Measurements from ENCODE around the gene LY6G6D. TPM values are rescaled to one million over a fixed set of nuclear protein-coding genes. Genes with fewer than 3 reads are reported as not detected.

Gene LY6G6D
- total RNA-seq, 1 donor from 2014 or later: not detected

Small RNAs within 50 kb of the gene (microRNA-seq; reads per million reads assigned to microRNA genes)
- not detected for gene MIR4646 (ENCODE audit: unreplicated experiment)

Other genes starting within 250 kb of the LY6G6D start
- 12.1 and 13.8 TPM in 2 replicates for gene MICB, start 217.2 kb upstream of the LY6G6D start, total RNA-seq
- not detected in 2 replicates for gene MCCD1, start 186.4 kb upstream of the LY6G6D start, total RNA-seq
- gene DDX39B, start 173.3 kb upstream of the LY6G6D start, total RNA-seq: 315 and 331 TPM in 2 replicates
- gene ATP6V1G2, start 168.7 kb upstream of the LY6G6D start, total RNA-seq: 8.8 and 9.0 TPM in 2 replicates
- 28.7 and 33.2 TPM in 2 replicates for gene NFKBIL1, start 167.7 kb upstream of the LY6G6D start, total RNA-seq
- not detected in 2 replicates for gene LTA, start 143.1 kb upstream of the LY6G6D start, total RNA-seq
- not detected in 2 replicates for gene TNF, start 139.8 kb upstream of the LY6G6D start, total RNA-seq
- gene LTB, start 132.9 kb upstream of the LY6G6D start, total RNA-seq: not detected in 2 replicates
- gene LST1, start 129.1 kb upstream of the LY6G6D start, total RNA-seq: not detected in 2 replicates
- not detected in 2 replicates for gene NCR3, start 122.3 kb upstream of the LY6G6D start, total RNA-seq
- gene AIF1, start 100.1 kb upstream of the LY6G6D start, total RNA-seq: not detected in 2 replicates
- 189 and 205 TPM in 2 replicates for gene PRRC2A, start 94.6 kb upstream of the LY6G6D start, total RNA-seq
- gene BAG6, start 62.7 kb upstream of the LY6G6D start, total RNA-seq: 382 and 386 TPM in 2 replicates
- gene APOM, start 59.5 kb upstream of the LY6G6D start, total RNA-seq: 2.2 and 4.0 TPM in 2 replicates
- gene C6orf47, start 54.6 kb upstream of the LY6G6D start, total RNA-seq: 21.5 and 23.0 TPM in 2 replicates
- 17.0 and 18.7 TPM in 2 replicates for gene GPANK1, start 50.4 kb upstream of the LY6G6D start, total RNA-seq
- gene CSNK2B, start 49.3 kb upstream of the LY6G6D start, total RNA-seq: 142 and 163 TPM in 2 replicates
- 14.0 and 17.6 TPM in 2 replicates for gene LY6G5B, start 45.4 kb upstream of the LY6G6D start, total RNA-seq
- gene LY6G5C, start 34.3 kb upstream of the LY6G6D start, total RNA-seq: 3.9 and 5.0 TPM in 2 replicates
- gene ABHD16A, start 12.0 kb upstream of the LY6G6D start, total RNA-seq: 46.6 and 50.5 TPM in 2 replicates
- gene LY6G6F, start 8.5 kb upstream of the LY6G6D start, total RNA-seq: not detected in 2 replicates
- not detected in 2 replicates for gene LY6G6C, start 6.4 kb downstream of the LY6G6D start, total RNA-seq
- gene MPIG6B, start 8.0 kb downstream of the LY6G6D start, total RNA-seq: not detected in 2 replicates
- 91.4 and 96.3 TPM in 2 replicates for gene DDAH2, start 14.0 kb downstream of the LY6G6D start, total RNA-seq
- 230 and 242 TPM in 2 replicates for gene CLIC1, start 21.2 kb downstream of the LY6G6D start, total RNA-seq
- 18.4 and 20.9 TPM in 2 replicates for gene MSH5, start 24.7 kb downstream of the LY6G6D start, total RNA-seq
- gene SAPCD1, start 47.3 kb downstream of the LY6G6D start, total RNA-seq: 2.5 and 3.4 TPM in 2 replicates
- gene VWA7, start 62.0 kb downstream of the LY6G6D start, total RNA-seq: 0.50 and 0.94 TPM in 2 replicates
- gene VARS1, start 80.4 kb downstream of the LY6G6D start, total RNA-seq: 73.0 and 73.4 TPM in 2 replicates
- gene LSM2, start 91.6 kb downstream of the LY6G6D start, total RNA-seq: 50.6 and 54.3 TPM in 2 replicates
- 1.1 and 1.7 TPM in 2 replicates for gene HSPA1L, start 99.9 kb downstream of the LY6G6D start, total RNA-seq
- gene HSPA1A, start 100.2 kb downstream of the LY6G6D start, total RNA-seq: 19.7 and 24.8 TPM in 2 replicates
- gene HSPA1B, start 112.4 kb downstream of the LY6G6D start, total RNA-seq: 65.5 and 65.8 TPM in 2 replicates
- 74.8 and 83.6 TPM in 2 replicates for gene NEU1, start 147.5 kb downstream of the LY6G6D start, total RNA-seq
- gene SLC44A4, start 163.6 kb downstream of the LY6G6D start, total RNA-seq: not detected in 2 replicates
- 62.4 and 66.7 TPM in 2 replicates for gene EHMT2, start 182.3 kb downstream of the LY6G6D start, total RNA-seq
- gene ZBTB12, start 186.7 kb downstream of the LY6G6D start, total RNA-seq: 8.3 and 8.8 TPM in 2 replicates
- 2.3 and 2.4 TPM in 2 replicates for gene C2, start 212.4 kb downstream of the LY6G6D start, total RNA-seq
- gene CFB, start 230.7 kb downstream of the LY6G6D start, total RNA-seq: 4.2 and 6.9 TPM in 2 replicates
- 59.3 and 66.8 TPM in 2 replicates for gene NELFE, start 243.6 kb downstream of the LY6G6D start, total RNA-seq
- gene SKIC2, start 243.8 kb downstream of the LY6G6D start, total RNA-seq: 69.3 and 84.3 TPM in 2 replicates